CD4-positive, alpha-beta T cell (primary cell): ENCODE measurements around the gene UCN2. TPM values are rescaled to one million over a fixed set of nuclear protein-coding genes. Genes with fewer than 3 reads are reported as not detected.
"Not testable (repeated sequence)": the region's sequence is repeated elsewhere in the genome, so short reads cannot be mapped to it uniquely, and the experiment has no call there.

Experiments used
- ATAC-seq: fragments of 200-7000 bp; cut with Tn5 transposase; one replicate; pipeline ENCODE4 v1.10.0; 2022; ENCODE audit warnings: mild to moderate bottlenecking; ENCODE audit not compliant: poor library complexity
- CTCF ChIA-PET: fragments of 350-600 bp; sonication (Branson Sonifier 250); formaldehyde crosslinking; loops from one replicate; lab custom pipeline; 2021; ENCODE audit warnings: antibody characterized with exemption, inconsistent platforms; lab: Charles Lee
- POLR2A ChIA-PET: fragments of 350-600 bp; sonication (Branson Sonifier 250); formaldehyde crosslinking; loops from one replicate; lab custom pipeline; 2021; ENCODE audit warnings: antibody characterized with exemption, inconsistent platforms; lab: Charles Lee
- DNase-seq, 14 experiments: peaks; one replicate each; pipeline ENCODE4 v3.0.0-alpha.2; 2013 to 2020; ENCODE audit warnings: mixed read lengths in 2 of 14
- H3K27ac ChIP-seq, 2 donors: one replicate each; pipeline versions ENCODE4 v1.5.1 to v1.7.0; 2013; ENCODE audit warnings: low read length in 2 of 2, low read depth in 1 of 2, mild to moderate bottlenecking in 1 of 2
- H3K27me3 ChIP-seq, 2 experiments: 1 replicate in 1 of 2; 2 replicates in 1 of 2; pipeline versions ENCODE4 v1.6.1 to v1.7.0; 2013; ENCODE audit warnings: low read length in 2 of 2, control low read depth in 1 of 2, mild to moderate bottlenecking in 1 of 2, moderate library complexity in 1 of 2; ENCODE audit not compliant: insufficient read depth in 2 of 2, control insufficient read depth in 1 of 2
- H3K36me3 ChIP-seq: one replicate; pipeline ENCODE4 v1.6.1; 2013; ENCODE audit warnings: low read length, control low read depth; ENCODE audit not compliant: insufficient read depth
- H3K4me1 ChIP-seq: one replicate; pipeline ENCODE4 v1.6.1; 2013; ENCODE audit warnings: low read length, control low read depth; ENCODE audit not compliant: insufficient read depth
- H3K4me3 ChIP-seq: one replicate; pipeline ENCODE4 v1.5.1; 2013; ENCODE audit warnings: mild to moderate bottlenecking, low read length, moderate library complexity
- H3K9me3 ChIP-seq, 2 experiments: 1 replicate in 1 of 2; 2 replicates in 1 of 2; pipeline versions ENCODE4 v1.6.1 to v1.7.0; 2013; ENCODE audit warnings: low read length in 2 of 2, mild to moderate bottlenecking in 2 of 2, control low read depth in 1 of 2, moderate library complexity in 1 of 2; ENCODE audit not compliant: control insufficient read depth in 1 of 2, insufficient read depth in 1 of 2
- H3K27ac Mint-ChIP-seq: one replicate; pipeline ENCODE4 v1.8.0; 2020; ENCODE audit warnings: mixed read lengths
- H3K27me3 Mint-ChIP-seq: one replicate; pipeline ENCODE4 v1.8.0; 2021; ENCODE audit warnings: mixed read lengths
- H3K36me3 Mint-ChIP-seq: one replicate; pipeline ENCODE4 v1.8.0; 2021; ENCODE audit warnings: low read depth, mixed read lengths
- H3K4me1 Mint-ChIP-seq: one replicate; pipeline ENCODE4 v1.8.0; 2021; ENCODE audit warnings: low read depth, mixed read lengths
- H3K4me3 Mint-ChIP-seq: one replicate; pipeline ENCODE4 v1.8.0; 2020; ENCODE audit warnings: mild to moderate bottlenecking, mixed read lengths
- H3K9me3 Mint-ChIP-seq: one replicate; pipeline ENCODE4 v1.8.0; 2020; ENCODE audit warnings: mixed read lengths
- CTCF ChIP-seq: fragments of 200-600 bp; IDR thresholded peaks from one replicate; pipeline ENCODE4 v1.8.0; 2022; ENCODE audit warnings: antibody characterized with exemption, mild to moderate bottlenecking
- intact Hi-C, 2 experiments: fragments of 100-400 bp; cut with DNase I in 1 of 2; cut with micrococcal nuclease in 1 of 2; formaldehyde crosslinking; loops; one replicate each; pipeline versions ENCODE4 v1.15.1 to v1.9.0; 2023 to 2025; cut with DNase I, micrococcal nuclease
- total RNA-seq, 174 experiments: library from RNA in 2 of 174; stranded (reverse) in 2 of 174; gene quantifications; one replicate each; pipeline ENCODE4 v1.2.3 and lab custom pipeline; 2021 to 2026

UCN2 gene
- total RNA-seq, 2 experiments from 2014 or later = not detected

DNA sequence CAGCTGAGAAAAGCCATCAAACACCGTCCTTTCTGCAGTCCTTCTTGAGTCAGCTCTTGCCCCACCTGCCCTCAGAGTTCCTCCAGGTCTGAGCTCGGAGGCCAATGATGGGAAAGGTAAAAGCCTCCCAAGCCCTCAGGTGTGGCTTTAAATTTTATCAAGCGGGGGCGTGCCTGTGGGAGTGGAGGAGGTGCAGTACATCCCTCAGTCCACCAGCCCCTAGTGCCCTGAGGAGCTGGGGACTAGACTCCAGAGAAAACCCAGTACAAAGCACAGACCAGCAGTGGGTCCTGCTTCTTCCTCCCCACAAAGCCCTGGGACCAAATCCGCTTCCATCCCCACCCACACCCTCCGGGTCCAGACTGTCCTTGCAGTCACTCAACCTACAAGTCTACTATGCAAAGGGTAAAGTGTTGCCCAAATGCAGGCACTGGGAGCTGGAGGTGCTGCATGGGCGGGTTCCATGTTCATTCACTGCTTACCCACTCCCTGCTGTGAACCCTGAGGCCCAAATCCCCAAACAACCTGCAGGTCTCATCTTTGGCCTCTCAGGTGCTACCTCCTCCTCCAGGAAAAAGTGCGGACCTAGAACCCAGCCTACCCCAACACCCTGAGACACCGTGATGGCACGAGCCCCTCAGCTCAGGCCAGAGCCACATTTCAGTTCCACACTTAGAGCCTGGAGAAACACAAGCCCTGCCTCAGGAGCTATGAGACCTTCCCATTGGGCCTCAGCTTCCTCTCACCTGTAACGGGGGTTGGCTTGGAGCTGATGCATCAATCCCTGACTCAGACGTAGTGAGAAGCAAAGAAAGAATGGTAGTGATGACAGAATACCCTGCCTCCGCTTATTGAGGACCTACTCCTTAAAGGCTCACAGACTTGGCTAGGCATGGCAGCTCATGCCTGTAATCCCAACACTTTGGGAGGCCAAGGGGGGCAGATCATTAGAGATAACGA is 9.4 kb downstream of the UCN2 start:
- no peak for TF ChIP-seq CTCF
- H3K4me1 Mint-ChIP-seq = peaks cover 25% of the 10 kb centered on the region
- intact Hi-C loops = no loop called here
- Histone ChIP-seq H3K4me3 (no peak overlapping the region), H3K4me1 (peaks cover 29% of the 10 kb centered on the region), H3K9me3 (no peaks in the 10 kb centered on the region), H3K27me3 (no peaks in the 10 kb centered on the region), H3K27ac (no peak overlapping the region), H3K36me3 (no peaks in the 10 kb centered on the region)
- ChIA-PET CTCF (interaction anchor here (2.3 kb wide), 1 partner anchor 118 kb away, joined by 8 read pairs; no protein-coding TSS in a partner anchor), POLR2A (no interaction called here)
- H3K27me3 Mint-ChIP-seq = no peaks in the 10 kb centered on the region
- H3K27ac Mint-ChIP-seq = no peak overlapping the region
- no peaks in the 10 kb centered on the region for H3K36me3 Mint-ChIP-seq
- H3K9me3 Mint-ChIP-seq = no peaks in the 10 kb centered on the region
- ATAC-seq = no peak
- H3K4me3 Mint-ChIP-seq = no peak overlapping the region
- DNase-seq = peak in 1 of 14 experiments; percentile 12

- CTCF ChIA-PET = interaction anchor here (1.3 to 2.3 kb wide), 2 partner anchors 117 to 152 kb away, joined by 7 to 8 read pairs; no protein-coding TSS in a partner anchor
- Histone ChIP-seq H3K4me1 (peaks cover 32% of the 10 kb centered on the region), H3K27me3 (no peaks in the 10 kb centered on the region), H3K9me3 (no peaks in the 10 kb centered on the region), H3K27ac (no peak overlapping the region), H3K36me3 (no peaks in the 10 kb centered on the region), H3K4me3 (no peak overlapping the region)
- intact Hi-C loops = no loop called here
- Mint-ChIP-seq H3K4me3 (peak overlapping the region; percentile 56), H3K9me3 (no peaks in the 10 kb centered on the region), H3K36me3 (no peaks in the 10 kb centered on the region), H3K4me1 (peaks cover 25% of the 10 kb centered on the region), H3K27ac (no peak overlapping the region), H3K27me3 (no peaks in the 10 kb centered on the region)
- no peak for DNase-seq
- POLR2A ChIA-PET = no interaction called here
- no peak for ATAC-seq
- no peak for TF ChIP-seq CTCF
Measured at GRCh38 chr3:48553361-48553760, 10.2 kb downstream of the UCN2 start.

GRCh38 chr3:48552111-48552951 is 11.2 kb downstream of the UCN2 start:
- Histone ChIP-seq H3K27me3 (no peaks in the 10 kb centered on the region), H3K9me3 (no peaks in the 10 kb centered on the region), H3K36me3 (no peaks in the 10 kb centered on the region), H3K4me3 (no peak overlapping the region), H3K4me1 (peaks cover 24% of the 10 kb centered on the region), H3K27ac (no peak overlapping the region)
- Mint-ChIP-seq H3K27me3 (no peaks in the 10 kb centered on the region), H3K4me1 (peaks cover 20% of the 10 kb centered on the region), H3K36me3 (no peaks in the 10 kb centered on the region), H3K9me3 (no peaks in the 10 kb centered on the region), H3K4me3 (no peak overlapping the region), H3K27ac (no peak overlapping the region)
- POLR2A ChIA-PET = no interaction called here
- peak in 1 of 14 experiments; percentile 16 for DNase-seq
- no peak for TF ChIP-seq CTCF
- ATAC-seq = no peak
- intact Hi-C loops = no loop called here
- CTCF ChIA-PET = interaction anchor here (1.3 to 2.3 kb wide), 2 partner anchors 116 to 151 kb away, joined by 7 to 8 read pairs; no protein-coding TSS in a partner anchor

- H3K27me3 ChIP-seq, H3K27ac Mint-ChIP-seq, CTCF ChIA-PET, H3K9me3 Mint-ChIP-seq, H3K4me3 Mint-ChIP-seq, H3K27ac ChIP-seq, H3K27me3 Mint-ChIP-seq, POLR2A ChIA-PET, H3K9me3 ChIP-seq, ATAC-seq, DNase-seq, H3K4me3 ChIP-seq, H3K36me3 Mint-ChIP-seq, intact Hi-C loops, H3K36me3 ChIP-seq: not testable (repeated sequence)
- H3K4me1 Mint-ChIP-seq = peaks cover 22% of the 10 kb centered on the region
- H3K4me1 ChIP-seq = peaks cover 23% of the 10 kb centered on the region
Measured at GRCh38 chr3:48551651-48552050, 11.9 kb downstream of the UCN2 start.
